SKM-1 (cell line): Measurements from ENCODE around the gene GBX2.

ENCODE experiments used
- DNase-seq: peaks from one replicate; lab custom pipeline; 2025; ENCODE audit not compliant: unreplicated experiment; lab: John Stamatoyannopoulos, UW

Gene GBX2

GRCh38 chr2:236184701-236185100 lies 16.5 kb upstream of the GBX2 start:
- DNase-seq, result no peak

- peak; percentile 40 for DNase-seq
Observed at GRCh38 chr2:236180831-236181453, 12.8 kb upstream of the GBX2 start.

- no peak for DNase-seq
Observed at GRCh38 chr2:236180076-236180816, 12.1 kb upstream of the GBX2 start.

DNA sequence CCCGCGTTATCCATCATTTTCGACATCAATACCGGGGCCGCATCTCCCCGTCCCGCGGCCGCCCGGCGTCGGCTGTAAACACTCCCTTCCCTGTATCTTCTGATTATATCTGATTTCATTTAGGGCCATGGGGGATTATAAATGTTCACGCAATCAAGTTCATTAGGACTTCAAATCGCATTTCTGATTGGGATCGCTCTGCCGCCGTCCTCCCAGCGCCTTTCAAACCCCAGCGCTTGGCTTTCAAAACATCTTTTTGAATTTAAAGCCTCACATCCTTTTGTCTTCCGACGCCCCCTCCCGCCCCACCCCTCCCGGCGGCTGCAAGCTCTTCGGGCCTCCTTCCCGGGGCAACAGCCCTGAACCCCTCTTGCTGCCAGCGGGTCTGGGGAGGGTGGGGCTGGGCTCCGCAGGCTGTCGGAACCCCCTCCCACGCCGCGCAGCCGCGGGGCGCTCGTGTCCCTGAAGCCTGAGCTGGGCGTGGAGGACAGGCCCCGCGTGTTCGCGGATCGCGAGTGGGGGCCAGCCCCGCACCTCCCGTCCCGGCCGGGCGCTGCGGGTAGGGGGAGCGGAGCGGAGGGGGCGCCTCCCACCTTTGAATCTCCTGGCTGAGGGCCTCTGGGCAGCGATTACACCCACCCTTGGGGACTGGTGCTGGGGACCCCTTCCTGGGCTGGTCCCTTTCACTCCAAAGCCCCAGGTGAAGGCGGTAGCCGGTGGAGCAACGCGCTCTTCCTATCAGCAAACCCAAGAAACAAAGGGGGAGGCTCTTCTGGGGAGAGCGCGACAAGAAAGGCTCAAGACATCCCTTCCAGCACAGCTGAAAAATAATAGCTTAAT lies 11.3 kb upstream of the GBX2 start:
- DNase-seq, result no peak

DNA sequence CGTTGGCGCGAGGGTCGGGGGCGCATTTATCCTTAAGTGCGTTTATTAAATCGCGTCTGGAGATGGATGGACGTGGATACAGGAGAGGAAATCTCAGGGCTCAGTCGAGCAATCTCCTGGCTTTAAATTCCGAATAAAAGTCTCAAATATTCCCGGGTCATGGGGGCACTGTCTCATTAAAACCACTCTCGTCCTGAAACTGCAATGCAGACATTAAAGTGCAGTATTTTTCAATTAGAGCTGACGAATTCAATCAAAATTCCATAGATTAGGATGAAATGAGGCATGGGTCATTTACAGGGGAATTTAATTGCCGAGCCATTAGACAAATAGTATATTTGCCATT lies 10.7 kb upstream of the GBX2 start:
- DNase-seq, result no peak

- peak; percentile 27 for DNase-seq
Observed at GRCh38 chr2:236177967-236178889, 10.0 kb upstream of the GBX2 start.

- peak; percentile 60 for DNase-seq
Observed at GRCh38 chr2:236177604-236177966, 9.4 kb upstream of the GBX2 start.

DNA sequence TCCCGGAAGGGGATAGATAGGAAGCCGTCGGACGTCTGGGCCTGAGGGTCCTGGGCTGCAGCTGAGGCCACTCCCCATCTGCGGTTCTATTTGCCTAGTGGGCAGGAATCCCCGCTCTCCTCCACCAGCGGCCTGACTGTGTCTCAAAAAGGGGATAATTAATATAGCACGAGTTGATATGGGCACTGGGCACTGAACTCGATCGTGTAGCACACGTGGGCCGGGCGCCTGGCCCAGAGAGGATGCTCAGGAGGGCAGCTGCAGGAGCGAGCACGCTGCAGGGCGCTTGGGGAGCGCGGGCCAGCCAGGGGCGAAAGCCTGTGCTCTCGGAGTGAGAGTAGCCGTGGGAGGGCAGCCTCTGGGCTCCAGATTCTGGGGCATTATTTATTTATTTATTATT lies 8.8 kb upstream of the GBX2 start:
- no peak for DNase-seq

DNA sequence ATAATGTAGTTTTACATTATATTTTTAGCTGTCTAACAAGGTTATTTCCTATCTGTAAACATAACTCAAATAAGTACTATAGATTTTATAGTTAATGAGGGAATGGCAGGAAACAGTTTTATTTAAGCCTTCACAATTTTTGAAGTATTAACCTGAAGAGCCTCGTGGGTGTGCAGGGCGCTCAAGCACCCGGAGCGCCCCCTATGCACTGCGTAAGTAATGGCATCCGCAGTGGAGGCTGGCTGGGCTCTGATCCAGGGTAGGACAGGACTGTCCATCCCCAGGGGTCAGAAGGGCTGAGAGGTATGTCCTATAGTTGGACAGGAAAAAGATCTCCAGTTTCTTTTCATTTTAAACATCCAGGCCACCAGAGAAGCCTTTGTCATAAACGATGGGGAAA lies 8.2 kb upstream of the GBX2 start:
- peak; percentile 26 for DNase-seq

- DNase-seq, result no peak
Observed at GRCh38 chr2:236175548-236176150, 7.5 kb upstream of the GBX2 start.

GRCh38 chr2:236173729-236174607 lies 5.8 kb upstream of the GBX2 start:
- no peak for DNase-seq

DNA sequence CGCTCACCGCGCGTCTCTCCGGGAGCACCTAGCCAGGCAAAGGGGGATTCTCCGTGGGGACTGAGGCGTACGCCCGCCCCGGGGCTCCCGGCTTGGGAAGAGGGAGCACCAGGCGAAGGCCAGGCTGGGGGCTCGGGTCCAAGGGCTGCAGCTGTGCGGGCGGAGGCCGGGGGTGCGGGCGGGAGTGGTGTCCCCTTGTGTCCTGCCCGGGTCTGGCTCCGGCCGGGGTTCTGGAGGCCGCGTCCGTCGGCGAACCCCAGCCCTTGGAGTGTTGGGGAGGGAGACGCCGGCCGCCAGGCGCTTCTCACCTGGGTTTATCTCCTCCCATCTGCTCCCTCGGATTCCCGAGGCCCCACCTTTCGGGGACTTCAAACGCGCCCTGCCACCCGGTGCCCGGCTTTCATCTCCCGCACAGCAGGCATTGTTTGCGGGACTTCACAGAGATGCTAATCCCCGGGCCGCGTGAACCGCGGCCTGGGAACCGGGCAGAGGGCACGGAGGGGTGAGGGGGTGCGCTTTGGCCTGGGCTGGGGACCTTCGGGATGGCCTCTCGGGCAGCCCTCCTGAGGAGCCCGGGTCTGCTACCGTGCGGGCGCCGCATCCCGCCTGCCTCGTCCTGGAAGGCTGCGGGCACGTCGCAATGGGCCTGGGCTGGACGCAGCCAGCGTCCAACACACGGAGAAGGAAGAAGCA lies 5.0 kb upstream of the GBX2 start:
- DNase-seq, result no peak

DNA sequence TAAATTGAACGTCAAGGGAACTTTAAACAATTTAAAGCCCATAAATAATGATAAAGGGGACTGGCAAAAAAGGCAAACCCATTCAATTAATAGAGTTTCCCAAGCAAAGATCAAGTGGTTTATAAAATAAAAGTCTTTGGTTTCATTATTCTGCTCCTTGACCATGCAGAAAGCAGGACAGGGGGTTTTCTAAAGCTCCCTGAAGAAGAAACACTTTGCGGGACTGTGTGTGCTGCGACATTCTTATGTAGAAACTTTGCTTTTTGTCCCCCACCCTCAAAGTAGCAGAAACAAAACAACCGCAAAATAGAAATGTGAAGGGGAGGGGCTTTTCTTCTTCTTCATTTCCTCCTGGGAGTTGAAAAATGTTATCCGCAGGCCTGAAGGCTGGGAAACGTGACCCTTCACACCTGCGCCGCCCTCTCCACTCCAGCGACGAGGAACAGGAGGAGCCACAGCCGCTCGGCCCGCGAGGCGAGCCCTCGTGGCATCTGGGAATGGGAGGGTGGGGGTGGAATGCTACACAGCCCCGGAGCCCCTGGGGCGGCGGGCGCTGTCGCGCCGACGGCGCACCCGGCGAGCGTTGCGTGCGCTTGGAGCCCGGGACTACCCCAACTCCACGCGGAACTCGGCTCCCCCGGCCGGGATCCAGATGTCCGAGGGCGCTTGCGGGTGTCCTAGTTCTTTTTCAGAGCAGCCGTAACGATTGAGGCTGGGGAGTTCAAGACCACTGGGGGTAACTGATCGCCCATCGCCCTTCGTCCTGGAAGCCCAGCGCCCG lies 4.3 kb upstream of the GBX2 start:
- DNase-seq, result no peak

- no peak for DNase-seq
Observed at GRCh38 chr2:236171680-236172254, 3.6 kb upstream of the GBX2 start.

- DNase-seq, result no peak
Observed at GRCh38 chr2:236171181-236171679, 3.0 kb upstream of the GBX2 start.

- no peak for DNase-seq
Observed at GRCh38 chr2:236170590-236171165, 2.5 kb upstream of the GBX2 start.
